Stimulated activated CD8-positive, alpha-beta memory T cell treated with anti-CD3 and anti-CD28 coated beads, Interleukin-7, amount 100 ng/mL, for 48 hours (primary cell): ENCODE measurements around the gene KCNQ1OT1.

Experiments used
- DNase-seq, 2 donors: peaks; one replicate each; pipeline ENCODE4 v3.0.0-alpha.2; 2020; ENCODE audit warnings: low read depth in 1 of 2; ENCODE audit errors: extremely low read depth in 1 of 2

Gene KCNQ1OT1

DNA sequence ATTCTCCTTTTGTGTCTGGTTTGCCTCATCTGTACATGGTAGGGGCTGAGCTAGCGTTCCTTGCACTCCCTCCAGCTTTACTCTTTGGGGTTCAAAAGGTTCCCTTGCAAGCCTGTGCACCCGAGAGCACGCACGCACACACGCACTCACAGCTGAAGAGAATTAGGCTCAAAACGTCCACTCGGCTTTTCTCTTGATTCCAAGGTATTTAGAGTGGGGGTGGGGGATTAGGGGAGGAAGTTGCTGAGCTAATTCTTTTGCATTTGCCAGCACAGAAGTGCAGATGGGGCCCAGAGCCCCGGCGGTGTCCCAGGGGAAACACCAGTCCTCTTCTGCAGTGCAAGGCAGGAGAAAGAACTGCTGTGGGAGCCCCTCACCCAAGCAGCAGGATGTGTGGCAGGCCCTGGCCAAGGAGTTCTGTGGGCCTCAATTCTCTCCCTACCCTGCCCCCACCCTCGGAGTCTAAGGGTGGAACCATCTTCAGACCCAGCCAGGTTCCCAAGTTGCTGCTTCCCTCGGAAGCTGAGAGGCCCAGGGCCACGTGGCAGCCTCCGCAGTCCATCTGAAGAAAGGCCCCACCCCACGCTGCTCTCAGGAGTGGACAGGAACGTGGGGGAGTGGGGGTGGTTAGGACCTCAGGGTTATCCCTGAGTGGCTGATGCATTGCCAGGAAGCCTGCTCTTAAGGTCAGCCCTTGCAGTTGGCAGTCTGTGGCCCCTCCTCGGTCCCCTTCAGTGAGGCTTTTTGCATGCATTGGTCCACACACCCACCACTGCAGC, 3.8 kb upstream of the KCNQ1OT1 start:
- no peak for DNase-seq

DNA sequence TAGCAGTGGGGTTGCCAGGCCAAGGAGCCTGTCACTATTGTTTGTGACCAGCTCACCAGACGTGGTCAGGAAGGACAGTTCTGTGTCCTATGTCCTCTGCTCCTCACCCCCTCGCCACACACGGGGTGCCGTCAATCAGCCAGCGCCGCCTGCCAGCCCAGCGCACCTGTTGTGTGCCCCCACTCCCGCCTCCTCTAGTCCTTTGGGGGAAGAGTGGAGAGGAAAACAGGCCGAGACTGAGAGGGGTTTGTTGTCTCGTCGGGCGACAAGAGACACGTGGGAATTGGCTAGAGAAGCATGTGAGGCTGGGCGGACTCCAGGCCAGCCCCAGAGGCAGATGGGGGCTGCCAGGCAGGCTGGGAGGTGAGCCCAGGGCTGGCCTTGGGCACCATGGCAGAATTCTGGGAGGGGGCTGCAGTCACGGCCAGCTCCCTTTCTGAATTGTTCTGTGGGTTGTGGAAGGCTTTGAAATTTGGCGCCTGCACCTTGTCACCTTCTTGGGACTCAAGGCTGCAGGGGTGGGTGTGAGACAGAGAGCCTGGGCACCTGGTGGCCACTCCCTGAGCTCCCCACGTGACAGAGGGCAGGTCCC, 3.1 kb upstream of the KCNQ1OT1 start:
- no peak for DNase-seq

DNA sequence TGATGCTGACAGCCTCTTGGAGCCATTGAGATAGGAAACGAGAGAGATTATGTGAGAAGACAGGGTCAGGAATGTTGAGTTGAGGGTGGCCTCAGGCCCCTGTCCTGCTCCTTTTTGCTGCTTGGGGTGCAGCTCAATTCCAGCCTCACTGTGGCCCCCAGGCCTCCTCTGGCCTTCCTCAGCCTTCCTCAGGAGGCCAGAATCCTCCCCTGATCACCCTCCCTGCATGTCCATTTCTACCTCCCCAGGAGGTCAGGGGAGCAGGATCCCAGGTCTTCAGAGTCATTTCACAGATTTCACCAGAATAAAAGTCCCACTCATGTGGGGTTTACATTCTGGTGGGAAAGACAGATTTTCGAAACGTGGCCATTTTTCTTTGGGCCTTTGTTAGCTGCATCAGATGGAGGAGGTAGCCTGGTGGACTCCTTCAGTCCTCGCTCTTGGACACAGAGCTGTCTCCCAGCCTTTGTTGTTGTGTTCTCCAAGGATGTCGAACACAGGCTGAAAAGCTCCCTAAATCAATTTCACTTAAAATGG, 2.2 kb upstream of the KCNQ1OT1 start:
- DNase-seq, result no peak

DNA sequence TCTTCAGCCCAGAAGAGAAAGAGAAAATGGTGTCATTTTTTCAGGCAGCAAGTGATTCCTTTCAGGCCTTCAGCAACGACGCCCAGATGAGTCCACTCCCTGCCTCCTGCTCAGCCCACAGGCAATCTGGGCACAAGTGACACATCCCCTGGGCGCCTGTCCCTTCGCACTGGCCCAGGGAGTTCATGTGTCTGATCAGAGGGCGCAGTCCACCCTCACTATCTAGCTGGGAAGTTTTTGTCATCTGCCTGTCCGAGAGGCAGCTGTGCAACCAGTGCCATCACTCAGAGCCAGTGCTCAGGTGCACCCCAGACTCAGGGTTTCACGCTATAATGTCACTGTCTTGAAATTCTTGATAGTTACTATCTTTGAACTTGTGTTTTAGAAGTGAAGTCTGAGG, 1.4 kb upstream of the KCNQ1OT1 start:
- DNase-seq, result no peak

DNA sequence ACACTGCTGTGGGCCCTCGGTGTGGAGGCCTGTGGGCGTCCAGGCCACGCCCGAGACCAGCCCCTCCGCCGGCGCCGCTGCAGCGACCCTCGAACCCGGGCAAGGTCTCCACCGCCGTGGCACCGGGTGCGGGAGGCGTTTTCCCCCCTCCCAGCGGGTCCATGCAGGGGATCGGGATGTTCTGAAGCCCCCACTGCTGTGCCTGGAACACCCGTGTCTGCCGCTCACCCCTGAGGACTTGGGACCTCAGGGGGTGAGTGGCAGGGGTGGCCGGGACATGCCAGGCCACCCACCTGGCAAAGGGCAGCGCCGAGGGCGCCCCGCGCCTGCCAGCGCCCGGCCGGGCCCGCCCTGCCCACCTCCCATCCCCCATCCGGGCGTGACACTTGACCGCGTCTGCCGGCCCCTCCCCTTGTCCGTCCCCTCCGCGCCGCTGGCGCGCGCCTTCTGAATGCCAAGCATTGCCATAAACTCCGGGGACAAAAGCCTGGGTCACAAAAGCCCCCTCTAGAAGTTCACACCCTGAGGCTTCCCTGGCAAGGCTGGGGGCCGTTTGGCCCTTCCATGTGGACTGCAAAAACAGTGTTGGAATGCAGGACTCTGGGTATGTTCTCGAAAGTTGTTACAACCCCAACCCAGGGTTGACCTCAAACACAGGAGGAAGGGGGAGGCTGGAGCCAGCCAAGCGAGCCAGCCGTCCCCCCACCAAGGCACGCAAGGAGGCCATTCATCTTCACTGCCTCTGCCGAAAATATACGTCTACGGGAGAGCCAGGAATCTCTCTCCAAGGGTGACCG, 819 bp upstream of the KCNQ1OT1 start:
- peak in 1 of 2 donors; percentile 10 for DNase-seq

DNA sequence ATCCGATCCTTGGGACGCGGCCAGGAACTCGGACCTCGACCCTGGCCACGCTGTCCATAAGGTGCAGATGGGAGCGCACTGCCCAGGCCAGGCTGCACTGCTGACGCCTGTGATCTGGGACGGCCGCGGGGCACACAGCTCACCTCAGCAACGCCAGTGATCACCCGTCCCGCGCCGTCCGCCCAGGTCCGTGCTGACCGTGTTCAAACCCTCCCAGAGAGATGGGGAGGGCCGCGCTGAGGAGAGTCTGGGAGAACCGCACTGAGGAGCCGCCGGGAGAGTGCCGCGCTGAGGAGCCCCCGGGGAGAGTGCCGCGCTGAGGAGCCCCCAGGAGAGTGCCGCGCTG, 636 bp downstream of the KCNQ1OT1 start:
- no peak for DNase-seq

DNA sequence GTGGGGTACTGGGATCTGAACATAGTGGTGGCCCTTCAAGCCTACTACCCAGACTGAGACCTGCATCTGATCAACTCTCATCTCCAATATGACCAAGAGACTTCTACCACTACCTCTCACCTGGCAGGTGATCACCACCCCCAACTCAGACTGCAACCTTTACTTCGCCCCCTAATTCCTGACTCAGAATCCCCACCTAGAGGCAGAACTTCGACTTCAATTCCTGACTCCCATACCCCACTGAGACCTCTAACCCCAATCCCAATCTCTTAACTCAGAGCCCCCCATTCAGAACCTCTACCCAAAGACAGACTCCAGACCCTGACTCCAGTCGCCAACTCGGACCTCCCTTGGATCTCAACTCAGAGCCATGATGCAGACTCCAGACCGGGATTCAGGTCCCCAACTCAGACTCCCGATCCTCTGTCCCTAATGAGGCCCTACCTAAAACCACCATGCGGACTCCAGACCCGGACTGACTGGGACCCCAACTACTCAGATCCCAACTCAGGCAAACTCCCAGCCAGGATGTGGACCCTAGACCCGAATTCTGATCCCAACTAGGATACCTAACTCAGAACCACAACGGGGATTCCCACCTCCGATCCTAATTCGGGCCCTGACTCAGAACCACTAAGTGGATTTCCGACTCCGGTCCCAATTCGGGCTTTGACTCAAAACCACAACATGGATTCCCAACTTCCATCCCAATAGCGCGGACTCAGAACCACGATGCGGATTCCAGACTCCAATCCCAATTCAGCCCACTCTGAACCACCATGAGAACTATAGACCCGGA, 1.2 kb downstream of the KCNQ1OT1 start:
- DNase-seq, result no peak

DNA sequence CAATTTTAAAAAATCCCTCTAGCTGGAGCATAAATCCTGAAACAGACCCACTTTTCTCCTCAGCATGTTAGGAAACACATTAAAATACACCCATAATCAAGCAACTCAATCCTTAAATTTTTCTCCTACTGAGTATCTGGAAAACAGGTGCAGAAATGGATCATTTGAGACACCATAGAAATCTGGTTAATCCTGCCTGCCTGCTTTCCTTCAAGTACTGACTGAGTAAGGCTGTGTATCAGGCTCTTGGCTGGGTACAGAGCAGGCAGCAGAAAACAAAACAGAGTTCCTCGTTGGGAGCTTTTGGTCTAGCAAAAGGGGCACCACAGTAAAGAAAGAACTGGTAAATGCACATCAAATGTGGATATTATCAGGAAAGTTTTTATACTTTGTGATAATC, 1.9 kb downstream of the KCNQ1OT1 start:
- DNase-seq, result no peak

DNA sequence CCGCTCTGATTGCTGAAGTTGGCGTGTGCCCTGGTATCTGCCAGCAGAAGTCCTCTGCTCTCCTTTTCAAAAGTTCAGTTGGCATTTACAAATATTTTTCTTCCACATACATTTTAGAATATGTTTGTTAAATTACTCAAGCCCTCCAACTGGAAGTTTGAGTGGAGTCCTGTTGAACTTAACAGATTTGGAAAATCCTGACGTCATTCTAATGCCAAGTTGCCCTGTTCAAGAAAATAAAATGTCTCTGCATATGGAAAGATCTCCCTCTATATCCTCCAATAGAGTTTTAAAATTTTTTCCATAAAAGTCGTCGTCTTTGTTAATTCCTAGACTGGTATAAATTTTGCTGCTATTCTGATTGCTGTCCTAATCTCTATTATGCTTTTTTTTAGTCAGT, 3.3 kb downstream of the KCNQ1OT1 start:
- DNase-seq, result no peak

DNA sequence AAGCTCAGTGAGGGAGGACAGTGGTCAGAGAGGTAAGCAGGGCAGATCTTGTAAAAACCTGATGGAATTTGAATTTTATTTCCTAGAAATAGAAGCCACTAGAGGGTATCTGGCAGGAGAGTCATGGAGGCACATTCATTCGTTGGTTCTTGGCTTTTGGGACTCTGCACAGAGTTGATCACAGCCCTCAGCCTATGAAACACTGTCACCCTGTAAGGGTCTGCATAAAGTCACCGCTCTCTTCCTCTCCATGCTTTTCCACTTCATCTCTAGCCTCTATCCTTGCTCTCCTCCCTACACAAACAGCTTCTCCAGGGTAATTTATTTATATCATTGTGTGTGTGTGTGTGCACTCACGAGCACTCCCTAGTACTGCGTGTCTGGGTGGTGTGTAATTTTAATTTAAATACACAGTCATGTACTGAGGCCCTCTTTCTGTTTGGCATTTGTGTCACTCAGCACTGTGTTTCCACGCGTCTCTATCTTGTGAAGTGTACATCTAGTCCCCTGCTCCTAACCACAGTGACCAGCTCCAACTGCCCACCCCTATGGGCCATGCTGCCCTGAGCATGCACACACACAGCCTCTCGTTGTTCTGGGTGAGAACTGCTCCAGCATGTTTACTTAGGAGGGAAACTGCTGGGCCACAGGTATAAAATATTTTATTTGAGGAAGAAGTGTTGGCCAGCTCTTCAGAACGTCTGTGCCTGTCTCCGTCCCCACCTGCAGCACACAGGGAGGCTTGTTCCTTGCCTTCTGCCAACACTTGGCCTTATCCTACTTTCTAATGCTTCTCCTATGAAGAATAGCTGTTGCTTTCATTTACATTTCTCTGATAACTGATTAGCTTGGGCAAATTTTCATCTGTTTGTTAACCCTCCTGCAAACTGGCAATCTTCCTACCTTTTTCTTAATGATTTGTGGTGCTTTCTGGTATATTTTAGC, 4.5 kb downstream of the KCNQ1OT1 start:
- DNase-seq, result no peak

DNA sequence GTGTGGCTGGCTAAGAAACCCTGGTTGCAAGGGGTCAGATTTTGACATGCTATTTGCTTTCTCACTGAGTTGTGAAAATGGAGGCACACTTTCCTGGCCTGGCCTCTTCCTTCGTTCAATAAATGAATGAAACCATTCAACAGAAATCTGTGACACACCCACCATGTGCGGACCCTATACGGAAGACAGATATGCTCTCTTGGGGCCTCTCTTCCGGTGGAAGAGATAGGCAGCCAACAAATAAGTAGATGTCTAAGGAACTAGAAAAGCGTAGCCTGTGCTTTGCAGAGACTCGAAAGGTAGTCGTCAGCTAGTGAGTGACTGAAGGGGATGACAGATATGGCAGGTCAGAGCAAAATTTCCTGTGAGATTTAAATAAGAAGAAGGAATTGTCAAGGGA, 5.3 kb downstream of the KCNQ1OT1 start:
- DNase-seq, result no peak

DNA sequence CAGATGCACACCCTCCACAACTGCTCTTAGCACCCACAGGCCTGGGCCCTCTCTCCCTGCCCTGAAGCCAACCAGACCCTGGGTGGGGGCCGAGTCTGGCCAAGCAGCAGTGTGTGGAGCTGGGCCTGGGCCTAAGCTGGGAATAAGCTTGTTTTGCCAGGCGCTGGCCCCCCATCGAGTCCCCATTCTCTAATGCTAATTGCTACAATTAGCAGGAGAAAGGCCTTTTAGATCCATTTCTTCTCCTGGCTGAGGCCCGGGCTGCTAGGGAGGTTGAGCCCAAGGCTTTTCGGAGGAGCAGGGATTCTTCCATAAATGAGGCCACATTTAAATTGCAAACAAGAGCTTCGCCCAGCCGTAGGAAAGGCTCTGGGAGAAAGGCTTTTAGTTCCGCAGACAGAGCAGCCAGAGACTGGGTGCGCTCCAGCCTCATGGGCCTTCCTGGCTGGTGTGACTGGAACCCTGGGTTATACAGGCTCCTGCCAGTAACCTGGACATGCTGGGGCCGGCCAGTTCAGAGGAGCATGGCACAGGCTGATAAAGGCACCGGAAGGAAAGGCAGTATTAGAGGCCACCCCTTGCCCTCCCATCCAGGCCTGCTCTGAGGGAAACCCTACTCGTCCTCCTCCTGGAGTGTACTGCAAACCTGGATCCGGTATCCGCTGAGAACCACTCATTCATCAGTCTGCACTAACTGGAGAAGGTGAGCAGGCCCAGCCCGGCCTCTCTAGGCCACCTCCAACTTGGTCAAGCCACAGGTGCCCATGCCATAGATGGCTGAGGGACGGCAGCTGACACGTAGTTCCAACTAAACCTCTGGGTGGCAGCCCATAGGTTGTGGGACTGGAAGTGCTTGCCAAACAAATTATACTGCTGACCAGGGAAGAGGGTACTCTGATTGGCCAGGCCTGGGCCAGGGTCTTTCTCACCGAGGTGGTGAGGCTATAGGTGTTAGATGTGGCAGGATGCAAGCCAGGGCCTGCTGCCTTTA, 6.2 kb downstream of the KCNQ1OT1 start:
- no peak for DNase-seq

DNA sequence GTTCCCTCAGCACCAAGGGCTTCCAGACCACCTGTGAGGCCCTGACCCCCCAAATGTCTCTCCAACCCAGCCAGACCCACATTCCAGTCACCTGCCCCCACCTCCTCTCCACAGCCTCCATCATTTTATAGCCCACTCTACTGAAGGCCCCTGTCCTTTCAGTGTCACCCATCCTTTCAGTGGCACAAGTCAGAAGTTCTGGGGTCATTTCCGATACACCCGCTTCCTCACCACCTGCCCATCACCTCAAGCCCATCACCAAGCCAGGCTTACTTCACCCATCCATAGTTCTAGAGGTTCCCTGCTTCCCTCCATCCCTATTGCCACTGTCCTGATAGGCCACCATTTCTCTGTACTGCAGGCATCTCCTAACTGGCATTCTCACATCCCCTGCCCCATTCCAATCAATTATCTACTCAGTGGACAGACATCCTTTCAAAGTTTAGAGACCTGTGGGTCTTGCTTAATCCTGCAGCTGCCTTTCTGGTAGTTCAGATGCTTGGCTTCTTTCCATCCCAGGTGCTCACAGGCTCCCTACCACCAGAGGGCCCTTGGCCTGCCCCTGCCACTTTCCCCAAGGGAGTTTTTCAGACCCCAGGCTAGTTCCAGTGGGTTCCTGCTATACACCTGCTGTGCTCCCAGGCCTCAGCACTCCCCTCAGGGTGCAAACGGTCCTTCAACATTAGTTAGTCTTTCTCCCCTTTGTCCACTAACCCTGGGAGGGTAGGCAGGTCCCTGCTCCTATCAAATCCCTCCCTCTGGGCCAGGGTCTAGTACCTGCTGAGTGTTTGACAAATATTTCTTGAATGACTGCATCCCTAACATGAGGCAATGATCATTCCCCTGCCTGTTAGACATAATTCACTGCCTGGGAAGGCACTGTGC, 7.6 kb downstream of the KCNQ1OT1 start:
- no peak for DNase-seq

DNA sequence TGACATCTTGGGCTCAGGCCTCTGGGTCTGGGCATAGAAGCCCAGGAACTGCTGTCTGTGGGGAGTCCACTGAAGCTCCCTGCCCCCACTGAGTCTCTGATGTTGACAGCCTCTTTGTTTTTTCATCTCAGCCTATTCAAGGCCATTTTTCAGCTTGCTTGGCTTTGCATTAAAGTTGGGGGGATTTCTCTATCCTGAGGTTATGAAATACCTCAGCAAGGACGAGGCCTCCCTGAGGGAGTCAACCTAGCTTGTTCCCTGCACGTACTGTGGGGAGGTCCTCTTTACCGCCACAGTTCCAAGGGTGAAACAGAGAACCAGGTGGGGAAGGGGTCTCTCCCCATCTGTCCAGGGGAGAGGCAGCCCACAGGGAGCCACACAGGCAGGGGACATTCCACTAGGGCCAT, 8.4 kb downstream of the KCNQ1OT1 start:
- DNase-seq, result no peak

DNA sequence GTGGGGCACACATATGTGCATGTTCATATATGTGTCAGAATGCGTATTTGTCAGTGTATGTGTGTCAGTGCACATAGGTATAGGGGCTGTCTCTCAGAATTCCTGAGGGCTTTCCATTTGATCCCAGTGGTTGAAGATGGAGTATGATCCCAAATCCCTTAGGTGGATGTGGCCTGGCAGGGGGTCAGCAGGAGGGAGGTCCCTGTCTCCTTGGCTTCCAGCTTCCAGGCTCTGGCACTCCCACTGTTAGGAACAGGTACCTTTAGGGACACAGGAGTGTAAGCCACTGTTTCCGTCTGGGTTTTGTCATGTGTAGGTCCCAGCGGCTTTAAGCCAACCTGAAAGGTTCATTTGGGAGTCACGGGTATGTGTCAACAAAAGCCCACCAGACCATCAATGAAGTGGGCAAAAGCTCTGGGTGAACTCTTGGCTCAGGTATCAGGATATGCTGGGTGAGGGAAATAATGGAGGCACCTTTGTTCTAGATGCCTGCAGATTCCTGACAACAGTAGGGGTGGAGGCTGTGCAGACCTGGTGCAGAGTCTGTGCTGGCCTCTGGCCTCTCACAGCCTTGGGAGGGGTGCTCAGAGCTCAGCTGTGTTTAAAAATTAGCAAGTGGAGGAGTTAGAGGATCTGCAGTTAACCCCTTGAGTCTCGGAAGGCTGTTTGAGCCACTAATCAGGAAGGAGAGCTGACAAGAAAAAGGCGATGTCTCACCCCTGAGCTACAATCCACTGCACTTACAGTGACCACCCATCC, 9.0 kb downstream of the KCNQ1OT1 start:
- no peak for DNase-seq

DNA sequence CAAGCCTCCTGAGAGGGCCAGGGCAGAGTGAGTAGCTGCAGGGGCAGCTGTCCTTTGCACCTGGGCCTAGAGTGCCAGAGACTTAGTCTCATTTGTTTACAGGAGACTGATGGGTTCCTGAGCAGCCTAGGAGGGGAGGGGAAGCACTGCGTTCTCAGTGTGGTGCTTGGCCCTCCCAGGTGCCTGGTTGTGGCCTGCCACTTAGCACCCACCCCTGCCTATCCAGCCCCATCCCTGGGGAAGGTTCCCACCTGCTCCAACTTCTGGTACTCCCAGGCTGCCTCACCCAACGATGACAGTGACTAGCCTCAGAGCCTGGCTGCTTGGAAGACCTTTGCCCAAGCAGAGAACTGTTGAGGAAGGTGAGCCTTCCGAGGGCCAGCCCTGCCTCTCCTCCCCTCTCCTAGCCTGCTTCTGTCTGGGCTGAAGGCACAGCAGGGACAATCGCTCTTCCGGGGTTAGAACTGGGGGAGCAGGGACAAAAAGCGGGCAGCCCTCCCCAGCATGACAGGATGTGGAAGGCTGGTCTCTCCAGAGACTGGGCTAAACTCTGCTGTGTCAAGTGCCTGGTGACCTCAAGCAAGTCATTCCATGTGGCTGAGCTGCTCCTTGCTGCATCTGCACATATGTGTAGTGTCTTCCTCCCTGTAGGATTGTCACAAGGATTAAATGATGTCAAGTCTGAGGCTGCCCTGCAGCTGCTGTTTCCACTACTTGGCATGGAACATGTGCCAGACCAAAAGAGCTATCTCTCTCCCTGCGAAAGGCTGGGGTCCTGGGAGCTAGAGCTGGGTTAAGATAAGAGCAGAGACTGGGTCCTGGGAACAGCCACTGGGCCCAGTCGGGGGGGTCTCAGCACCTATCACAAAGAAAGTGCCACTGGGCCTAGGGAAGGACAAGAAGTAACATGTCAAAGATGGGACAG, 9.9 kb downstream of the KCNQ1OT1 start:
- DNase-seq, result no peak
